CD4-positive, alpha-beta T cell treated with Interleukin-4 for 4 hours (primary cell): Measurements from ENCODE around the gene SLC44A5.
"Not testable (repeated sequence)": the region's sequence is repeated elsewhere in the genome, so short reads cannot be mapped to it uniquely, and the experiment has no call there.

ENCODE experiments used
- DNase-seq: peaks from one replicate; pipeline ENCODE4 v3.0.0-alpha.2; 2020

SLC44A5 gene

DNA sequence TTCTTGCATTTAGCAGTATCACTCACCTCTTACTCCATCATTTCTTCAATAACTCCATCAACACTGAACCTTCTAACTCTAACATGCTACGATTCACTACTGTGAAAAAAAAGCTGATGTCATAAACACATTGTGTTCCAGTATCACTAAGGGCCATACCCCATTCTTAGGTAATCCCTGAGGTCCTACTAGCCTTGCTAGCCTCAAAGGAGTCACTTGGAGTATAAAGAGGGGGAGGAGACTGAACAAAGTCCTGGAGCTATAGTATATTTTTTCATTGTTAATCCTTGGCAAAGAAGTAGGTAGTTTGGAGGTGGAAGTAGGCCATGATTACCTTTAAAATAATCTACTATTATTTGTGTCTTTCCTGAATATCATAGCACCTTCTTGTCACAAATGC is at the start of gene SLC44A5:
SLC44A5 (minus strand) TSS at position 101 of the 400 bp plus-strand sequence. CDS start 69,667 bp downstream, outside the sequence.
- DNase-seq: no peak

DNA sequence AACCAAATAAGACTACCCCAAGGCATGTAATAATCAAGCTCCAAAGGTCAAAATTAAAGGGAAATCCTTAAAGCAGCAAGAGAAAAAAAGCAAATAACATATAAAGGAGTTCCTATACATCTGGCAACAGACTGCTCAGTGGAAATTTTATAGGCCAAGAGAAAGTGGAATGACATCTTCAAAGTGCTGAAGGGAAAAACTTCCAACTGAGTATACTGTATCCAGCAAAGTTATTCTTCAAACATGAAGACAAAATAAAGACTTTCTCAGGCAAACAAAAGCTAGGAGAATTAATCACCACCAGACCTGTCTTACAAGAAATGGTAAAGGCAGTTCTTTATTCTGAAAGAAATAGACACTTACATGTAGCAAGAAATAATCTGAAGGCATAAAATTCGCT is 45.0 kb upstream of the SLC44A5 start:
- no peak for DNase-seq

DNA sequence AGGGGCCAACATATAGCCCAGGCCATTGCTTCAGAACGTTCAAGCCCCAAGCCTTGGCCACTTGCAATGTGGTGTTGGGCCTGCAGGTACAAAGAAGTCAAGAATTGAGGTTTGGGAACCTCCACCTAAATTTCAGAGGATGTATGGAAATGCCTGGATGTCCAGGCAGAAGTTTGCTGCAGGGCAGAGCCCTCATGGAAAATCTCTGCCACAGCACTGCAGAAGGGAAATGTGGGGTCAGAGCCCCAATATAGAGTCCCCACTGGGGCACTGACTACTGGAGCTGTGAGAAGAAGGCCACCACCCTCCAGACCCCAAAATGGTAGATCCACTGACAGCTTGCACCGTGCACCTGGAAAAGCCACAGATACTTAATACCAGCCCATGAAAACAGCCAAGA is 36.3 kb upstream of the SLC44A5 start:
- not testable (repeated sequence) for DNase-seq

DNA sequence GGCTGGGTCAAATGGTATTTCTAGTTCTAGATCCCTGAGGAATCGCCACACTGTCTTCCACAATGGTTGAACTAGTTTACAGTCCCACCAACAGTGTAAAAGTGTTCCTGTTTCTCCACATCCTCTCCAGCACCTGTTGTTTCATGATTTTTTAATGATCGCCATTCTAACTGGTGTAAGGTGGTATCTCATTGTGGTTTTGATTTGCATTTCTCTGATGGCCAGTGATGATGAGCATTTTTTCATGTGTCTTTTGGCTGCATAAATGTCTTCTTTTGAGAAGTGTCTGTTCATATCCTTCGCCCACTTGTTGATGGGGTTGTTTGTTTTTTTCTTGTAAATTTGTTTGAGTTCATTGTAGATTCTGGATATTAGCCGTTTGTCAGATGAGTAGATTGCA is 34.2 kb upstream of the SLC44A5 start:
- DNase-seq: not testable (repeated sequence)

DNA sequence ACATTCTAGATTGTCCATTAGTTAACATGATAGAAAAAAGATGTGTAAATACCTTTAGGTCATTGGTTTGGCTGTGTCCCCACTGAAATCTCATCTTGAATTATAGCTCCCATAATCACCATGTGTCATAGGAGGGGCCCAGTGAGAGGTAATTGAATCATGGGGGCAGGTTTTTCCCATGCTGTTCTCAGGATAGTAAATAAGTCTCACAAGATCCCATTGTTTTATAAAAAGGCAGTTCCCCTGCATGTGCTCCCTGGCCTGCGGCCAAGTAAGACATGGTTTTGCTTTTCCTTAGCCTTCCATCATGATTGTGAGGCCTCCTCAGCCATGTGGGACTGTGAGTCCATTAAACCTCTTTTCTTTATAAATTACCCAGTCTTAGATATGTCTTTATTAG is 32.5 kb upstream of the SLC44A5 start:
- no peak for DNase-seq

DNA sequence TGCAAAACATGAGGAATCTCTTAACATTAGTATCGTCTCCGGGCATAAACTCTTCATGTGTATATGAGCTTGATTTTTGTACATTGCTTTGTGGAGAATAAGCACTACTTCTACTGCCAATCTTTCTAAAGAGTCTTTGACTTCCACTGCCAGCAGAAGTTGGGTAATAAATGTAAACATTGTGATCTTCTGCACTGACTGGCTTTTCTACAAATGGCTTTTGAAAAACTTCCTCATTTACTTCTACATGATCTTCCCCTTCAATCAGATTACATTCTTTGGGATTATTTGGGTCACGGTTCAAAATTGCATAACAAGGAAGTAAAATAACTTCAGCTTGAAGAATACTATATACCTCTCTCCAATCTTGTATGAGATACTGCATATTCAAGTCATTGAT is 30.4 kb upstream of the SLC44A5 start:
- no peak for DNase-seq

DNA sequence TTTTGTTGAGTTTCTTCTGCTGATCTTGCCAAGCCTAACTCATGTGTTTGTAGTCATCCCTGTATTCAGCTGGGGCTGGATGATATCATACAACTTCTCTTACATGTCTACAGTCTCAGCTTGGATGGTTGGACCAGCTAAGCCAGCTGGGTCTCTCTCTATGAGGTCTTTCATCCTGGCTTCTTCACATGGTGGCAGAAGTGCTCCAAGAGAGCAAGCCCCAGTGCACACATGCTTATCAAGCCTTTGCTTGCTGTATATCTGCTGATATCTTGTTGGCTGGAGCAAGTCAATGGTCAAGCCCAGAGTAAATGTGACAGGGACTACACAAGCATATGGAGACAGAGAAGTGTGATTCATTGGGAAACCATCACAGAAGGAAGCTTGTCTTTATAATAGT is 29.2 kb upstream of the SLC44A5 start:
- DNase-seq: no peak

DNA sequence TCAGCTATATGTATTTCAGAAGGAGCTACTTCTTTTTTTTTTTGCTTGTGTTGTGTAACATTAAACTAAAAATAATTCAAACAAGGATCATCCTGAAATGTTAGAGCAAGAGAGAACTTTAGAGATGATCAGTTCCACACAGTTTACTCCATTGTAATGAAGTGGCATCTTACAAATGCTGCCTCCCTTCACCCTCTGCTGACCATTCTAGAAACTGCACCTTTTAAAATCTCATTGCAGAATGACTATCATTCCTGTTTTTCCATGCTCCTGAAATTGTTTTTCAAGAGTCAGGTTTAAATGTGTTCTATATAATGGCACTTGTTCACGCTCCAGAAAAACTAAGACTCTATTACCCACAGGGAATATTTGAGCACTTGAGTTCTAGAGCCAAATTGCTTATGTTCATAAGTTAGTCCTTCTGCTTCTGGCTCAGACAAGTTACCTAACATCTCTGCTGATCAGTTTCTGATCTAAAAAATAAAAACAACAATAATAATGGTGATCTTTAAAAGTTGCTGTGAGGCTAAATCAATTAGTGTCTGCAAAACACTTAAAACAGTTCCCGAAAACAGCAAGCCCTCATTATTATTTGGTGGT is 21.5 kb upstream of the SLC44A5 start:
- DNase-seq: no peak

DNA sequence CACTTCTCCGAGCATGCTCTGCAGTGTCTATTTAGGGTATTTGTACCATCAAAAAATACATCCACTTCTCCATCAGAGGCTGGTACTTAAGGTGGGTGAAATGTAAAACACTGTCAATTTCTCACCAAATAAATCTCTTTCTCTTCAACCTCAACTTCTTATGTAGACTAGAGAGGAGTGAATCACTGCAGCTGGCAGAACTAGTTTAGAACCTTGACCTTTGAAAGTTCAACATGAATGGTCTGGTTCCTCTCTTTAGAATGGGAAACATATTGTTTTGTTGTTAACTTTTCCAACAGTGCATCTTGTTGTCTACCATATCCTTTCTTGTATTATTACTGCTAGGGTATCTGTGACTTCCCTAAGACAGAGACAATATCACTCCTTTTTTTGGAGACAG is 20.1 kb upstream of the SLC44A5 start:
- DNase-seq: no peak

DNA sequence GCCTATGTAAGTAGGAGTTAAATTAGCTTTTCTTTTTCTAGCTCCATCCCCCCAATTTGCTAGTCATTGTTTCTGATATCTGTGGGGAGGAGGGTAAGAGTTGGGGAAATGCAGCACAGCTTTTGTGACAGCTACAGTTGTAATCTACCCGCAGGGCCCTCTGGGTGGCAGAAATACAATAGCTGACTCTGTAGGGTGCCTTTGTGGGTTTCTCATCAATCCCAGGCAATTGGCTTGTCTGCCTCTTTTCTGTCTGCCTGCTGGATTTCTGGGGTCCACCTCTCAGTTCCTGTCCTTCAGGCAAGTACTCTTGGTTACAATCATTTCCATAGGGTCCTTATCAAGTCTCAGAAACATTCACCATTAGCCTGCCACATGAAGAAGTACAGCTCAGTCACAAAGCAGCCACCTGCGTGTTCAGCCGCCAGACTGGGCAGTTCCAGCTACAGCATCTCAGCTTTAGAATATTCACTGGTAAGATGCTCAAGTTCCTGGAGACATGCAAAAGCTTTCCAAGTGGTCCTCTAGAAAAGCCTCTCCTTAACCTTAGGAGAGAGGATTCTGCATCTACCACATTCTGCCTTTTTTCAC is 19.2 kb upstream of the SLC44A5 start:
- no peak for DNase-seq

DNA sequence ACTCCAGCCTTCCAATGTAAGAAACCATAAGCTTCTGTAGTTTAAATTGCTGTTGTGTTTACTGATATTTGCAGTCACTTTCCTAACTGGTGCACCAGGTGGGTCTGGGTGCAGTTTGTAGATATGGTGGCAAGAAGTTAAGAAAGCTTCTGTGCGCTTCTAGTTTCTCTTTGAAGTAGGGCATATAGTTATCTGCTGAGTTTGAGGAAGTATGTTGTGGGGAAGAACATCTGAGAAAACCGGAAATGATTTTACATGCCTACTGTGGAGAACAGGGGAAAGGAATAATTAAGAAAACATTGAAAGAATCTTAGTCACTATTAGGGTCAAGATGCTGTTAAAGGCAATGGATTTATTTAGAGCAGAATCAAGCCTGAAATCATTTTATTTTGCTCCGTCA is 14.9 kb upstream of the SLC44A5 start:
- no peak for DNase-seq

DNA sequence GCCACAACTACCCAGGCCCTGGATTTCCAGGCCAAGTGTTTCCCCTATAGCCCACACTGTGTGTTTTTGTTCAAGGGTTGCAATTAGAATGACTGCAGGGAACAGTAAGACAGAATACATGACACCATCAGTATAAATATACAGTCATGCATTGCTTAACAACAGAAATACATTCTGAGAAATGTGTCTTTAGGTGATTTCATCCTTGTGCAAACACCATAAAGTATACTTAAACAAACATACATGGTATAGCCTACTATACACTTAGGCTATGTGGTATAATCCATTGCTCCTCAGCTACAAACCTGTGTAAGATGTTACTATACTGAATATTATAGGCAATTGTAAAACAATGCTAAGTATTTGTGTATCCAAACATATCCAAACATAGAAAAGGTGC is 7.5 kb upstream of the SLC44A5 start:
- no peak for DNase-seq

DNA sequence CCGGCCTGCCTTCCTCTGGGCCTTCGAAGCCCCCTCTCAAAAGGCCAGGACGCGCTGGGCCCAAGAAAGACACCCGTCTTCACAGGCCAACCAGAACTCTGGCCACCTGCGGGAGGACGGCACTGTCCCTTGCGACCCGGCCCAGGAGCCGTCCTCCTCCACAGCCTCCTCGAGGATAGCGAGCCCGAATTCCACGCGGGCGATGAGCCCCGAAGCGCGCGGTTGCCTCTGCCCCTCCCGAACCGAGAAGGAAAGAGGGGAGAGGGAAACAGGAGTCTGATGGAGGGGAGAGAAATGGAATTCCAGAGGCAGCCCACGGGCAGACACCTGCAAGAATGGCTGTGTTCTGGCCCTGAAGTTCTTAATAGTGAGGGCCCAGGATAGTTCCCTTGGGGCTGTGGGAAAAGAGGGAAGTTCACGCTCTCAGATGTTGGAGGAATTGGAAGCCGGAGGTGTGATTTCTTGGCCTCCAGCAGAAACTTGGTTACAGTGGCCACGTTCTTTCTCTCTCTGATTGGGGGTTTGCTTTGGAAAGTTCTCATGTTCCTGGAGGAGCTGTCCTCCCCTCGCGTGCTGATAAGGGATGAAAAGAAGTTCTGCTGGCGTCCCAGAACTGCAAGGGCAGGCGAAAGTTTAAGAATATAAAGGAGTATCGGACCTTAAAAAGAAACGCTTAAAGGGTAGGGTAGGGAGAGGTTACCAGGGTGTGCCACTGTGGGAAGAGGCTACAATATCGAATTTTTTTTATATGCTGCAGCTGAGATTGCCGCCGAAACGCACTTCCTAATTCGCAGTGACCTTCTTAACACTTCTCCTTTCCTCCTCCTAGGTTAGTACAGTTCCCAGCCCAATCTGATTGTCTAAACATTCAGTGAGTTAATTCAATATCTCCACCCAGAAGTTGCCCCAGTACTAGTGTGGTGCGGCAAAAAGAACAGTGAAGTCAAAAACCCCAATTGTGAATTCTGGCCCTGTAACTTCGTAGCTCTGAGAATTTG is 5.8 kb upstream of the SLC44A5 start:
- DNase-seq: no peak

DNA sequence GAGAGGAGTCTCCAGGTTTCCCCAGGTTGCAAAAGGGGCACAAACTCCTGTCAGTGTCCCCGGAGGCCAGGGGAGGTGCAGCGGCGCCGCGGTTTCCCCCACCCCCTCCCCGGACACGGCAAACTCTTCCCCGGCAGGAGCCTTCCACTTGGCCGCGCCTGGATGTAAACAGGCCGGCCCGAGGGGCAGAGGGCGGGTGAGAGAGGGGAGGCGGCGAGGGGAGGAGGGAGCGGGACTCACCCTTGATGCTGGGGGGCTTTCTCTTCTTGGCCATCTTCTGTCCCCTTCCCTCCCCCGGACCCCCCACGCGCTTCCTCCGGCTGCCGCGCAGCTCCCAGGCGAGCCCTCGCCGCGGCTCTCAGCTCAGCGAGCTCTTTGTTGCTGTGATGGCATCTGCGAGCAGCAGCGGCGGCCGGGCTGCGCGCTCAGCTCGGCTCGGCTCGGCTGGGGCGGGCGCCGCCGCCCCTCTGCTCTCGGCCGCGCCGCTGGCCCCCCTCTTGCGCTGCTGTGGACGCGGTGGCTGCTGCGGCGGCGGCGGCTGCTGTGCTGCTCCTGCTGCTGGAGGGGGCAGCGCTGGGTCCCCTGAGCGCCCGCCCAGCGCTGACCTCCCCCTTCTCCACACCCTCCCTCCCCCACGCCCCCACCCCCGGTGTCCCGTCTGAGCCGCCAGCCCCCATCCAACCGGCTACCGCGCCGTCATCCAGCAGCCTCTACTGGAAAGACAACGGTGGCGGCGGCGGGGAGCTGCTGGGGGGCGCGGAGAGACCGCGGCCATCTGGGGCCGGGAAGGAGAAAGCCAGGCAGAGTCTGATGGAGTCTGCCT is 4.9 kb upstream of the SLC44A5 start:
- no peak for DNase-seq

DNA sequence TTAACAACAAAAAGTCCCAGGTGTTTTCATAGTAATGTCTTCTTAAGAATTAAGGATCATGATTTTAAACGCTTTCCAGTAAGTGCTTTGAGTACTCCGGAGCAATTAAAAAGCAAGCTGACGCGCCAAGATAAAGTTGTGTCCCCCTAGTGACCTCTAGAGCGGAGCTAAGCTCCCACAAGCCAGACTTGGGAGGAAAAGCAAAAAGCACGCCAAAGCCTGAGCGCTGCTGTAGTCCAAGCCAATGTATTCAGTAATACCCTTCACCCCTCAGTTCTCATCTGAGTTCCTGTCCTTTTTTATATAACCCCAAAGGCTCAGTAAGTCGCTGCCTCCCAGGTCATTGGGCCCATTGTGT is 3.5 kb upstream of the SLC44A5 start:
- no peak for DNase-seq

DNA sequence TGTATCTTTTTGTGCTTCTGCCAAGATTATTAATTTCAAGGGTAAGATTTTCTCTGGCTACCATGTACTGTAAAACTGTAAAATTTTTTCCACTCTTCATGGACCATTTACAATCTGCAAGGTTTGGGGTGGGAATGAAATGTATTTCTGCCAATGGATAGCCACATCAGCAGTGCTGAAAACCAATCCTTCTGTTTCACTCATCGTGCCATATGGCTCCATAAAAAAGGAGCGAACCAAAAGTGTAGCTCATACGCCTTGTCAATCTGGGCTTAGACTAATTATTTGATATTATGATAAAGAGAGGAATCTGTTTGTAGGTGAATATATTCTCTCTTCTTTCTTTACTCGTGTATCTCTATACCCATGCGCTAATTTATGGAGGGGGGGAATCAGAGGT is 3.0 kb upstream of the SLC44A5 start:
- no peak for DNase-seq

DNA sequence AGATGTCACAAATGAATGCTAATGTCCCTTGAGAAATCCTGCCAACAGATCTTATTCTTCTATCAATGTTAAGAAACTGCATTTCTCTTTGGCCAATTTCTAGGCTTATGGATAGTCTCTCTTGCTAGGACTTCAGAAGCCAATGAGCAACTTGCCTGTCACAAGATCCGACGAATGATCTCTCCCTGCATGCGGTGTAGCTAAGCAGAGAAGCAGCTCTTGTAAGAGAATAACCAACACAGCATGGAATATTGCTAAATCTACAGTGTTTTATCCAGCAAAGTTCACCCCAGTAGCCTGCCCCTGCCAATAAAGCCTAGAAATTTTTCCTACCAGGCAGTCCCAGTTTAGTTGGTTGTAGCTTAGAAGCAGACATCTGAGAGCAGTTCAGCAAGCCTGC is 2.1 kb upstream of the SLC44A5 start:
- DNase-seq: no peak

DNA sequence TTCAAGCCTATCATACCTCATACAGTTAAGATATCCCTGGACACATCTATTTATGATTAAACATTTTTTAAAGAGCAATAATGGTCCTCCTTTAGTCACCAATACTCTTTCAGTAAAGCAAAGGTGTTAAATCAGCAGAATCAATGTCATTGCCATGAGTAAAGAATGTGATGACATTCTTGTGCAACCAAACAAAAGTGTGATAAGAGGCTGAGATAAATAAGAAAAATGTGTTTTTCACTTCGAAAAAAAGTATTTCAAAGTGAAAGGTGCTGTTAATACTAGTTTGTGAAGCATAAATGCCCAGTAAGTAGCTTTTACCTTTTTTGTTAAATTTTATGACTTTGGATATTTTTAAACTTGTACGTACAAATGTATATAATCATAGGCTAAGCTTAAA is 8.4 kb downstream of the SLC44A5 start:
- DNase-seq: no peak

DNA sequence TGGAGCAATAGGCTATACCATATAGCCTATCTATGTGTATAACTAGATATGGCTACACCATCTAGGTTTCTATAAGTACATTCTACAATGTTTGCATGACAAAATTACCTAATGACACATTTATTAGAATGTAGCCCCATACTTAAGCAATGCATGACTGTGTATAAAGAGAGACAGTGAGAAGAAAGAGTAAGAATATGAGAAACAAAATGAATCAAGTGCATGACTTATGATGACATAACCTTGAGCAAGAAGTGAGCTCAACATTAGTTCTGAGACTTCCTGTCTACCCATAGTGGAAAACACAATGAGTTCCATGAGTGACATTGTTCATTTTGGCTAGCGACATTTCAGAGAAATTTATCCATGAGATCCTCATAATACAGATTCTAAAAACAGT is 10.1 kb downstream of the SLC44A5 start:
- no peak for DNase-seq

DNA sequence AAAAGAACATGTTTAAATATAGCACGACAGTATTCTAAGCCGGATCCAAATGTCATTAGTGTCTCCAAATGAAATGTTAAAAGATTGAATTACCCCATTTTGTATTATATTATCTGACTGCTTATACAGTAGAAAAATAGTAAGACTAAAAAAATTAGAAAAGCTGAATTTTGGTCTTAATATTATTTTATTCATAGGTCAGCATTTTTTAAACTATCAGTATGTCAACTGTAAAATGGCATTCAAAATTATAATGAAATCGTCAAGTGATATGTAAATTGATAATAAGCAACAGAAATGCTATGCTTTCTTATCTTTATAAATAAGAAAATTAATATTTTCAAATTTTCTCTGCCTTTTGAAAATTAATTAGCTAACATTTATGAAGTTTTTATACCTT is 16.6 kb downstream of the SLC44A5 start:
- DNase-seq: no peak

DNA sequence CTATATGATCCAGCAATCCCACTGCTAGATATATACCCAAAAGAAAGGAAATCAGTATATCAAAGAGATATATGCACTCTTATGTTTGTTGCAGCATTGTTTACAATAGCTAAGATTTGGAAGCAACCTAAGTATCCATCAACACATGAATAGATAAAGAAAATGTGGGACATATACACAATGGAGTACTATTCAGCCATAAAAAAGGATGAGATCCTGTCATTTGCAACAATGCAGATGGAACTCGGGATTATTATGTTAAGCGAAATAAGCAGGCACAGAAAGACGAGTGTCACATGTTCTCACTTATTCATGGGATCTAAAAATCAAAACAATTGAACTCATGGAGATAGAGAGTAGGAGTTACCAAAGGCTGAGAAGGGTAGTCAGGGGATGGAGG is 17.5 kb downstream of the SLC44A5 start:
- DNase-seq: not testable (repeated sequence)

DNA sequence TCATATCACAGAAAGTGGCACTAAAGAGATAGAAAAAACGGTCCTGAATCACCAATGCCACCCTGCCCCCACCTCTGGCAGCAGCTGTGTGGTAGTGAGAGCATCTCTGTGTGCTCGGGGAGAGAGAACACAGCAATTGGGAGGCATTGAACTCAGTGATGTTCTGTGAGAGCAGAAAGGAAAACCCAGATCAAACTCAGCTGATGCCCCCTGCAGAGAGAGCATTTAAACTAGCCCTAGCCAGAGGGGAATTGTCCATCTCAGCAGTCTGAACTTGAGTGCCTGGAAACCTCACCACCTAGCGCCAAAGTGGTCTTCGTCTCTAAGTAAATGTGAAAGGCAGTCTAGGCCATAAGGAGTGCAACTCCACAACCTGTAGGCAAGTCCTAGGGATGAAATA is 21.3 kb downstream of the SLC44A5 start:
- no peak for DNase-seq

DNA sequence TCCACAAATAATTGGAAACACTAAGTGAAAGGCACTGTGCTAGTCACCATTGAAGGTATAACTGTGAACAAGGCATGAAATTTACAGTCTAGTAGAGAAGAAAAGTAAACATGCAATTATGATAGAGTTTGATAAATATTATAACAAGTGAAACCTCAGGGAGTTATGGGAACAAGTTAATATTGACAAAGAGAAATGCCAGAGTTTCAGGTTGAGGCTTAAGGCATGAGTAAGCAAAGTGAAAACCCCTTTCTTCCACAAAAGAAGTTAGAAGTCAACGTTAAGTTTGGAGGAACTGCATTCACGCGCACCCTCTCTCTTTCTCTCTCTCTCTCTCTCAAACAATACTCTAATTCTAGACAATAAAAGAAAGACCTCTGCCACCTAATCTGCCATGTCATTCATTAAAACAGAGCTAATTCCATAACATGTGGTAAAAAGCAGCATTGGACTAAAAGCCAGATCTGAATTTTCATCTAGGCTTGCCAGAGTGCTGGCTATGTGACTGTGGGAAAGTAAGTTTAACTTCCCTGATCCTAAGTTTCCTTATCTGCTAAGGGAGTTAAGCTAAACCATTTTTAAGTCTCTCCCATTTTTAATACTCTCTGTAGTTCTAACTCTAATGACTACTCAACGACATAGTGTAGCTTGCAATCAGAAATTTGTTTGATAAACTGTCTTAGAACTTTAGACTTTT is 22.0 kb downstream of the SLC44A5 start:
- DNase-seq: no peak
